HG02759 (cell line): ENCODE measurements around the gene PHYH.
"Not testable (repeated sequence)": the region's sequence is repeated elsewhere in the genome, so short reads cannot be mapped to it uniquely, and the experiment has no call there.

Experiments used
- ATAC-seq: cut with Tn5 transposase; IDR thresholded peaks from one replicate; pipeline ENCODE4 v1.9.1; 2021; ENCODE audit warnings: mild to moderate bottlenecking, moderate library complexity; ENCODE audit not compliant: unreplicated experiment

PHYH gene

DNA sequence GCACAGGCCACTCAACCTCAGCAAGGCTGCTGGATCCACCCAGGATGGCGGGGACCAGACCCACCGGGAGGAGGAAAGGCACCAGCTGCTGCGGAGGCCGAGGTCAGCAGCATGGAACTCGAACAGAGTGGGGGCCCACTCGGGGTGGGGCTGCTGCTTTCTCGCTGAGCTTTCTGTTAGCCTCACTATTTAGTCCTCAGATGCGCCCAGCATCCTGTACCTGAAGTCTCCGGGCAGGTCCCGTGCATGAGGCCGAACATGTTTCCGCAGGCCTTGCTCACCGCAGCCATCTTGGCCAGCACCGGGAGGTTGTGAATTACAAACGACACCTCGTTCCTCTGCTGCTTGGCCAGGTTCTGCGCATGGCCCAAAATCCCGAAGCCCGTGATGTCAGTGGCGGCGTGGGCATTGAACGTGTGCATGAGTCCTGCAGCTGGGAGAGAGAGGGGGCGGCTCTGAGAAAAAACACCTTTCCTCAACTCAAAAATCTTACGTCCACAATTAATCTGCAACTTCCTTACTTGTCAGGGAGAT, 22.8 kb upstream of the PHYH start:
- ATAC-seq = no peak

DNA sequence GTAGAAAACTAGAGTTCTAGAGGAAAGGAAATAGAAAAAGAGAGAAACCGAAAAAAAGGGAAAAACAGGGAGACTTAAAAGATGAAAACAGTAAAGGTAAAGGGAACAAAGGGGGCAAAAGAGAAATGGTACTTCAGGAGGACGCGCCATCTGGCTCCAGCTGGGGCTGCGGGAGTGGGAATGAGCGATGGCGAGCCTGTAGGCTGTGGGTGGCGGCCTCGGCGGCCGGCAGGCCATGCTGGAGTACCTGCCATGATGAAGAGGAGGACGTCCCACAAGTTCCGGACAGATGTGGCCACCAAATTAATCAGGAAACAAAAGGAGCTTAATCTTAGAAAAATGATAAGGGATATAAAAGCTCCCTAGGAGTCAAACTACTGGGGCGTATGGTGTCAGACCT, 21.7 kb upstream of the PHYH start:
- ATAC-seq = no peak

DNA sequence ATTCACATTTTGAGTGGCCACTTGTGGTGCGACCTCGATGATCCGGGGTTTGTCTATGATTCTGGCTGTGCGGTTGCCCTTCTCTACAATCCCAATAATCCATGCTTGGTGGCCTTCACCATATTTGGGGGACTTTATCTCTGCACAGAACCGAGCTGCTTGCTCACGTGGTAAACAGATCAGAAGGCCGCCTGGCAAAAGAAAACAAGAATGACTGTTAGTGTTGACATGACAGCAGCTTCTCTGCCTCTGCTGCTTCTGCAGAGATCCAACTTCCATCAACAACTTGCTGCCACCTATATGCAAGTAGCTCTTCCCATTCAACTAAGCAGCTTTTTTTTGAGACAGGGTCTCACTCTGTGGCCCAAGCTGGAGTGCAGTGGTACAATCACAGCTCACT, 19.3 kb upstream of the PHYH start:
- no peak for ATAC-seq

DNA sequence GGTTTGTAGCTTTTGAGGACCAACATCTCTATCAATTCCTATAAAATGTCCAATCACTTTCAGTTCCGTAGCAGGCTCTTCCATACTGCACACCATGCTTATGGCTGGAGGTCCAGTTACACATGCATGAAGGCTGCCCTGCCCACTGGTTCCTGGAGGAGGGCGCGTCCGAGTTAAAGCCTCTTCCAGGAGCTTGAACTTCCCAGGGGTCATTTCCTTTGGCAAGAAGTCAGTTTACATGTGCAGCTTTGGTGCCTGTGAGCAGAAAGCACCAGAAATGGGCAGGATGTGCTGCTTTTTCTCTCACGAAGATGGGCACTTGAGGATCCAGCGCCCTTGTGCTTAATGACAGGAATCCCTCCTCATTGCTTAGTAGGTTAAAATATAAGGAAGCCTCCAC, 17.6 kb upstream of the PHYH start:
- no peak for ATAC-seq

DNA sequence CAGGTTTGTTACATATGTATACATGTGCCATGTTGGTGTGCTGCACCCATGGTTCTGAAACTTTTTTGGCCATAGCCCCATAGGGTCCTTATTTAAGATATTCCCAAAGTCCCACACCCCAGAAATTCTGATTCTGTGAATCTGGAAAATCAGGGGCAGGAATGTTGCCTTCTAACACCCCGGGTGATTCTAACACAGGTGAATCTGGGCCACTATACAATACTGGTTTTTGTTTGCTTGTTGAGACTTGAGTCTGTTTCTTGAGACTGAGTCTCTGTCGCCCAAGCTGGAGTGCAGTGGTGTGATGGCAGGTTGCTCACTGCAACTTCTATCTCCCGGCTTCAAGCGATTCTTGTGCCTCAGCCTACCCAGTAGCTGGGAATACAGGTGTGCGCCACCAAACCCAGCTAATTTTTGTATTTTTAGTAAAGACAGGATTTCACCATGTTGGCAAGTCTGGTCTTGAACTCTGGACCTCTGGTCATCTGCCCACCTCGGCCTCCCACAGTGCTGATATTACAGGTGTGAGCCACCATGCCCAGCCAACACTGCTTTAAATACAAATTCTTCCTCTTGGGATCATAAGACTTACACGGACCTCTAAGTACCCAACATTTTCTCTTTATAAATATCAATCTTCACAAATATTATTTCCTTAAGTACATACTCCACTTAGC, 16.9 kb upstream of the PHYH start:
- no peak for ATAC-seq

DNA sequence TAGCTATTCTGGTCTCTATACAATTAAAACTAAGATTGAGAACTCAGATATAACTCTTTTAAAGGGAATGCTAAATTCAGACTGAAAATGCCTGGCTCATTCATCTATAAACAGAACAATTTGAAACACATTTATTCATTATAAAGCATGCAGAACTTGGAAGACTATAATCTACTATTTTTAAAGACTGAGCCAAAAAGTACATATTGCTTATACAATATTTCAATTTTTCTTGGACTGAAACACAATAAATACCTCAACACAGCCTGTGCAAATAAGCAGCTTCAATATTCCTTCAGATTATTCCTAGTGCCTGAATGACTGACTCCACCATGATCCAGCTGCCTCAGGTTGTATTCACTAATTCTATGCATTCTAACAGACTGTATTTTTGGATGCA, 15.5 kb upstream of the PHYH start:
- no peak for ATAC-seq

DNA sequence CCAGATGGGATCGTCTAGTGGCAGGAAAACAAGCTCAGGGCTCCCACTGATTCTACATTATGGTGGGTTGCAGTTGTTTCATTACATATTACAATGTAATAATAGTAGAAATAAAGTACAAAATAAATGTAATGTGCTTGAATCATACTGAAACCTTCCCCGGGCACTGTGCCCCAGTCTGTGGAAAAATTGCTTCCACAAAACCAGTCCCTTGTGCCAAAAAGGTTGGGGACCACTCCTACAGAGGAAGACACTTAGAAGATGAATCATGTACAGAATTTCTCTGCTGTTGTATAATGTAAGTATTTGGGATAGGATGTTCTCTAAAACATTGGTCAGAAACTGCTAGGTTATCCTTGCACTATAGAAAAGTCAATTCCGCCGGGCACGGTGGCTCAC, 11.3 kb upstream of the PHYH start:
- no peak for ATAC-seq

DNA sequence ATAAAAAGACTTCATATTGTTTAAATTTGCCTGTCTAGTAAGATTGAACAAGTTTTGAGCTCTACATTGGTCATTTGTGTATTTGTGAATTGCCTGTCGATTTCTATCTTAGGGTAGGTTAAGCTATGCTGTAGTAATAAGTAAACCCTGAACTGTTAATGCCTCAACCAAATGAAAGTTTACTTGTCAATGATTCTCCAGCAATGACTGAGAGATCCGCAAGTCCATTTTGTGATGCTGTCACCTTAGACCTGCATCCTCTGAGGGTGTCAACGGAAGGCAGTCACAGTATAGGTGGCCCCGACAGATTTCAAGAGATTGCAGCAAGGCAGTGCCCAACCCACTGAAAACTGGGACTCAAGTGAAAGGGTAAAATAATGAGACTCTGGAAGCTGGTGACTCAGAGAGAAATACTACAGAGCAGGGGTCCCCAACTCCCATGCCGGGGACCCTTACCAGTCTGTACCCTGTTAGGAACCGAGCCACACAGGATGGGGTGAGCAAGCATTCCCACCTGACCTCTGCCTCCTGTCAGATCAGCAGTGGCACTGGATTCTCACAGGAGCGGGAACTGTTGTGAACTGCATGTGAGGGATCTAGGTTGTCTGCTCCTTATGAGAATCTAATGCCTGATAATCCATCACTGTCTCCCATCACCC, 10.8 kb upstream of the PHYH start:
- no peak for ATAC-seq

DNA sequence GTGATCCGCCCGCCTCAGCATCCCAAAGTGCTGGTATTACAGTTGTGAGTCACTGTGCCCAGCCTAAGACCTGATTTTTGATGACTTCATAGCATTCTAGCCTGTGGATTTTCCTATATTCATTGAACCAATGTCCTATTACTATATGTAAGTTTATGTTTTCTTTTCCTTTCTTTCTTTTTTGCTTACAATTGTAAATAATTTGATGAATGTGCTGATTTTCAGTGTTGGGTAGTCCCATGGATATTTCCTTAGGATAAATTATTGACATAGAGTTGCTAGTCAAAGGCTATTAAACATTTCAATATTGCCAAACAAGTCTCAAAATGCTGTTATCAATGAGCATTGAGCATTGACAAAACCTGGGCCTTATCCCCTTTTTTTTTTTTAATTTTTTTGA, 9.9 kb upstream of the PHYH start:
- no peak for ATAC-seq

DNA sequence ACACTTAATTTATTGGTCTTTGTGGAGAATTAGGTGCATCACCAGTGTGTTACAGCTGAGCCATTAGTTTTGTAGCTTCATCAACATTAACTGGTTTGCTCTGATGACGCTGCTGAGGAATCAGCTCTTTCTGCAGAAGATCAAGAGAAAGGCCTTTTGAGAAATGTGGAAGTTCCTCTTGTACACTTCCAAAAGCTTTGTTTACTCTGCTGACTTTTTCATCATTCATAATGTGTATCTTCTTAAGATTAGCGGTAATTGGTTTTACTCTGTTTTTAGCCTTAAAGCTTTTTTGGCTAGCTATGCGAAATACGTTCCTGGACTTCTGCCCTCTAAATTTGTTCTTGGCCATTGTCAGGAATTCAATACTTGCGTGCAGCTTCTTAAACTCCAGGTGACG, 8.2 kb upstream of the PHYH start:
- ATAC-seq = no peak

DNA sequence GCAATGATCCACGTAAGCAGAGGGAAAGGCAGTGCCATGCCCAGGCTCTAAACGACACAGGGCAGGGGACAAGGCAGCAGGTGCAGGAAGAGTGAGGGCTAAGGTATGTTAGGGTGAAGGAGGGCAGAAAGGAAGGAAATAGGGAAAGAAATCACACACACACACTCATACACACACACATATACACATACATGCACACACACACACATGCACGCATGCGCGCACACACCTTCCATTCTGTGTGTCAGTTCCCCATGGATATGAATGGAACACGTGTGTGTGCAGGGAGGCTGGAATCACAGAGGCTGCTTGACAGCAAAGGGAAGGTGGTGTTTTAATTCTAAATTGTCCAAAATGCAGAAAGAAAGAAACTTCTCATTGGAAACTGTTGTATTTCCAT, 6.2 kb upstream of the PHYH start:
- ATAC-seq = no peak

DNA sequence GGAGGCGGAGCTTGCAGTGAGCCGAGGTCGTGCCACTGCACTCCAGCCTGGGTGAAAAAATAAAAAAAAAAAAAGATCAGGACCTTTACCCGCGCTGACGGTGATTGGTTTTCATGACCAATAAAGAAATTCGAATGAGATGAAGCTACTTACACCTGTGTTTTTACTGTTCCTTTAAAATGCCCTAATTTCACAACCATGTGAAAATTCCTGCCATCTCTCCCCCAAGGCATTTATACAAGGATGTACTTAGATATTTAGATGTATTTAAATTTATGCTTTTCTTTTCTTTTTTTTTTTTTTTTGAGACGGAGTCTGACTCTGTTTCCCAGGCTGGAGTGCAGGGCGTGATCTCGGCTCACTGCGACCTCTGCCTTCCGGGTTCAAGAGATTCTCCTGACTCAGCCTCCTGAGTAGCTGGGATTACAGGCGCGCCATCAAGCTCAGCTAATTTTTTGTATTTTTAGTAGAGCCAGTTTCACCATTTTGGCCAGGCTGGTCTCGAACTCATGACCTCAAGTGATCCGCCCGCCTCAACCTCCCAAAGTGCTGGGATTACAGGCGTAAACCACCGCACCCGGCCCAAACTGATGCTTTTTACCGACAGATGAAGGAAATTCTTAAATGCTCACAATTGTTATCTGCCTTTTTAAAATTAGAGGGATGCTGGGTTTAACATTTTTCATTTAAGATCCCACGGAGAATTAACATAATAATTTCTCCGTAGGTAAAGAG, 3.1 kb upstream of the PHYH start:
- ATAC-seq = no peak

DNA sequence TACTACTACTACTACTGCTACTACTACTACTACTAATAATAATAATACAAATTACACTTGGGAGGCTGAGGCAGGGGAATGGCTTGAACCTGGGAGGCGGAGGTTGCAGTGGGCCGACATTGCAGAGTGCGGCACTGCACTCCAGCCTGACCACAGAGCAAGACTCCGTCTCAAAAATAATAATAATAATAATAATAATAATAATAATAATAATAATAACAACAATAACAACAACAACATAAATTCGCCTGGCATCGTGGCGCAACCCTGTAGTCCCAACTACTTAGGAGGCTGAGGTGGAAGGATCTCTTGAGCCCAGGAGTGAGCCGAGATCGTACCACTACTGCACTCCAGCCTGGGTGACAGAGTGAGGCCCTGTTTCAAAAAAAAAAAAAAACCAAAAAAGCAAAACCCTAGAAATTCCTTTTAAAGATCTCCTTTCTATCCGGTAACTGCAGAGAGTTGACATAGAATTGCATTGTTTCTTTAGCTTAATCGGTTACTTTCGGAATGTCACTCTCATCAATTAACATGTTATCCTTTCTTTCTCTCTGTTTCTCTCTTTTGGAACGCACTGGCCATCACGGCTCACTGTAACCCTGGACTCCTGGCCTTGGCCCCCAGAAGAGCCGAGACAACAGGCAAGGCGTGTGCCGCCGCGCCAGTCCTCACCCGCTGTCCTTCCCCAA, 972 bp downstream of the PHYH start:
- ATAC-seq = no peak

DNA sequence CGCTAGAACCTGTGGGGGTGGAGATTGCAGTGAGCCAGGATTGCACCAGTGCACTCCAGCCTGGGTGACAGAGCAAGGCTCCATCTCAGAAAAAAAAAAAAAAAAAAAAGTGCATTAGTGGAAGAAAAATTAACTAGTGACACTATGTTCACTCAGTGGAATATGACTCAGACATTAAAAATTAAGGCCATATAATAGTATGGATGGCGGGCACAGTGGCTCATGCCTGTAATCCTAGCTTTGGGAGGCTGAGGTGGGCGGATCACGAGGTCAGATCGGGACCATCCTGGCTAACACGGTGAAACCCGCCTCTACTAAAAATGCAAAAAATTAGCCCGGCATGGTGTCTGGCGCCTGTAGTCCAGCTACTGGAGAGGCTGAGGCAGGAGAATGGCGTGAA, 3.4 kb downstream of the PHYH start:
- ATAC-seq = no peak

DNA sequence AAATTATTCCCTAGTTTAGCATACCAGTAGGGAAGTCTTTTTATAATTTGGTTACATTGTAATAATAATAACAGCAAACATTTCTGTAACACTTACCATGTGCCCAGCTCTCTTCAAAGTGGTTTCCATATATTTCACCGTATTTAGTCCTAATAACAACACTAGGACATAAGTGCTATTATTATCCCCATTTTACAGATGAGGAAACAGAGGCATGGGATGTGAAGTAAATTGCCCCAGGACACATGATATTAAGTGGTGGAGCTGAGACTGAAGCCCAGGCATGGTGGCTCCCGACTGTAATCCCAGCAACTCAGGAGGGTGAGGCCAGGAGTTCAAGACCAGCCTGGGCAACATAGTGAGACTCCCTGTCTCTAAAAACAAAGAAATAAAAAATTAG, 5.1 kb downstream of the PHYH start:
- ATAC-seq = no peak

DNA sequence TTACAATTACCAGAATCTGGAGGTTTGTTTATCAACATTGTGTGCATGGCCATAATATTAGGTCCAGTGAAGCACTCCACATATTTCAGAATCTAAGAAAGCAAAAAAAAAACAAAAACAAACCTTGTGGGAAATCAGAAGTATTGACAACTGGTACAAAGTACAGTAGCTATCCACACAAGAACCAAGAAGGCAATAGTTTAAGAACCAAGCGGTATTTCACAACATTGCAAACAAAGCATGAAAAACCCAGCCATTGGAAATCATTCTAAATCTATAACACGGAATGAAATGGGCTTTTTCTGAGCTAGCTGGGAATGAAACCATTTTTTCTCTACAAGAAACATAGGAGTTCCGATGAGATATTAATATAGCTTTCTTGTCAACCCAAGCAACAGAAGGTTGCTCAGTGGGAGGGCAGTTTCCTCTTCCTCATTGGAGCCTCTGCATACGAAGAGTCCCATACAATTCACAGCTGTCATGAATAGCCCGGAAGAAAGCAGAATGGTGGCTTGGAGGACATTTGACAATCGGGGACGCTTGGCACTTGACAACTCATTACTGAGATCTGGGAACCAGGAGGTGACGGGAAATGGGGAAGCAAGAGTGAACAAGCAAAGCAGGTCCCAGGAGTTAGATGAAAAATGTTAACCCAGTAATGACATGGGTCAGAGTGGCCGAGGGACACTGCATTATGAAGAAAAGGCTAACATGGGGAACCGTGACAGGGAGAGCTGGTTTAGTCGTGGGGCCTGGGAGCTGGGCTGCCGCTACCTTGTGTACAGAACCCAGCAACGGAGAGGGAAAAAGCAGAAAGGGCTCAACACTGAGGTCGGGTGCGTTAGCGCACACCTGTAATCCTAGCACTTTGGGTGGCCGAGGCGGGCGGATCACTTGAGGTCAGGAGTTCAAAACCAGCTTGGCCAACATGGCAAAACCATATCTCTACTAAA, 7.8 kb downstream of the PHYH start:
- ATAC-seq = no peak

DNA sequence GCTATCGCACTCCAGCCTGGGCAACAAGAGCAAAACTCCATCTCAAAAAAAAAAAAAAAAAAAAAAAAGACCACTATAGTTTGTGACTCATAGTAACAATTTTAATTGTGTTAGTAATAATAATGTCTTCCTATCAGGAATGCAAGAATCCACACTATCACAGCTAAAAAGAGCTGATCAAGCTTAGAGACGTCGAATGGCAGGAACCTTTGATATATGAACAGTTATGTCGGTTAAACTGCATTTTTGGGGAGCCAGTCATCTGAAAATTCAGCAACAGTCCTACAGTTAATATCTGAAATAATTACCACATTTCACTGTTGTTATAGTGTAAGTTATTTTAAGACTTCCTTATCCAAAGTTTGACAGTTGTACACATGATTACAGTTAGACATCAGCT, 8.8 kb downstream of the PHYH start:
- ATAC-seq = no peak

DNA sequence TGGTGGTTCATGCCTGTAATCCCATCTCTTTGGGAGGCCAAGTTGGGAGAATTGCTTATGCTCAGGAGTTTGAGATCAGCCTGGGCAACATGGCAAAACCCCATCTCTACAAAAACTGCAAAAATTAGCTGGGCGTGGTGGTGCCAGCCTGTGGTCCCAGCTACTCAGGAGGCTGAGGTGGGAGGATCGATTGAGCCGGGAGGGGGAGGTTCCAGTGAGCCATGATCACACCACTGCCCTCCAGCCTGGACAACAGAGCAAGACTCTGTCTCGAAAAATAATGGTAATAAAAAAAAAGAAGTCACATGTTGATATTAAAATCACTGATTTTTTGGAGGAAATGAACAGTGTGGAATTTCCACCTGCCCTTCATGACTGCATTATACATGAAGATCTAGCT, 15.8 kb downstream of the PHYH start:
- ATAC-seq = no peak

DNA sequence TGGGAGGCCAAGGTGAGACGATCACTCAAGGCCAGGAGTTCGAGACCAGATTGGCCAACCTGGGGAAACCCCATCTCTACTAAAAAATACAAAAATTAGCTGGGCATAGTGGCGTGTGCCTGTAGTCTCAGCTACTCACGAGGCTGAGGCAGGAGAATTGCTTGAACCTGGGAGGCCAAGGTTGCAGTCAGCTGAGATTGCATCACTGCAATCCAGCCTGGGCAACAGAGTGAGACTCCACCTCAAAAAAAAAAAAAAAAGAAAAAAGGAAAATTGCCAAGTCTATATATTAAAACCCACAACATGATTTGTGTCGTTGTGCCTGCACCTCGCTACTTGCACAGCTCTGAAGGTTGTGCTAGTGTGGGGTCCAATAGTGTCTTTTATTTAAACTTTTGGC, 17.5 kb downstream of the PHYH start:
- ATAC-seq = not testable (repeated sequence)

DNA sequence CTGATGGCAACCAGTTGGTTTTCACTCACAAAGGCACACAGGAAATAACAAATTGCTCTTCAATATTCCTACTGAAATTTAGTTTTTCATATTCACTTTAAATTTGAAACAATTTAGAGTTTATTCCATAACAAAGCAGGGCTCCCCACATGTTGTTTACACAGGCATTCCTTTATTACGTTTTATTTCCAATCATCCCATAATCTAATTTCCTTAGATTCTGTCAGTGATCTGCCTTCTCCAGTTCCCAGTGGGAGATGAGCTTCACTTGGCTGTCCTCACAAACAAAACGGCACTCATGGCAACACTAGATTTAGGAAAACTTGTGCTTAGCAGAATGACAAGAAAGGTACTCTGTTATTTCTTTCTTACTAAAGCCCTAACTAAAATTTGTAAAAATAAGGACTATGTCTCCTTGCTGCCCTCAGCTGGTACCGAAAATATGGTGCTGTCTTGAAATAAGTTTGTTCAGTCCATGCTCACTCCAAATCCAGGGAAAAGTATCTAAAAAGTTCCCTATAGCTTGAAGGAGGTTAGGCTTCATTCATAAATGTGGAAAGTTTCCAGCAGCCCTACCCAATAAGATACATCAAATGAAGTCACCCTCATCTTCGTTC, 23.0 kb downstream of the PHYH start:
- ATAC-seq = no peak
